ENCODE results near the gene EPN3. TPM values are rescaled to one million over a fixed set of nuclear protein-coding genes. Genes with fewer than 3 reads are reported as not detected.

Gene EPN3
- total RNA-seq, 1 experiment from 2014 or later: 53.2 TPM

GRCh38 chr17:50523208-50523607 lies 9.3 kb upstream of the EPN3 start:
- Mint-ChIP-seq H3K27me3 (ENCODE audit: insufficient read depth, unreplicated experiment) (no peaks in the 10 kb centered on the region), H3K4me1 (ENCODE audit: low read depth, unreplicated experiment) (peaks cover 26% of the 10 kb centered on the region), H3K4me3 (ENCODE audit: unreplicated experiment) (no peak overlapping the region), H3K27ac (ENCODE audit: unreplicated experiment) (peak overlapping the region; percentile 17), H3K9me3 (ENCODE audit: unreplicated experiment) (no peaks in the 10 kb centered on the region), H3K36me3 (ENCODE audit: insufficient read depth, unreplicated experiment) (no peaks in the 10 kb centered on the region)
- Histone ChIP-seq H3K27me3 (replicated peaks; ENCODE audit: control insufficient read depth, insufficient read depth, low read length) (no peaks in the 10 kb centered on the region), H3K9me3 (no peaks in the 10 kb centered on the region), H3K4me3 (ENCODE audit: low read depth, low read length) (no peak overlapping the region), H3K36me3 (ENCODE audit: control insufficient read depth, insufficient read depth, low read length) (no peaks in the 10 kb centered on the region), H3K4me1 (peaks cover 23% of the 10 kb centered on the region)
- peak in 1 of 2 experiments; percentile 60 for TF ChIP-seq CTCF (IDR thresholded peaks at IDR 0.05; ENCODE audit: insufficient read depth in 1 of 2, low read depth in 1 of 2, low read length in 1 of 2, severe bottlenecking in 1 of 2, unreplicated experiment in 1 of 2)
- peak; percentile 88 to 94 for DNase-seq
- intact Hi-C loops (cut with micrococcal nuclease; ENCODE audit: unreplicated experiment): loop anchor here (1.0 kb wide), 1 partner anchor 20 kb away; no protein-coding TSS in a partner anchor
- ChIA-PET CTCF (interaction anchor here (0.7 to 2.2 kb wide), 11 partner anchors 9 to 172 kb away, joined by 3 to 13 read pairs (median 4); partner anchors contain the start of gene EPN3), POLR2A (interaction anchor here (0.5 to 1.5 kb wide), 2 partner anchors 19 to 55 kb away, joined by 5 to 6 read pairs; partner anchors contain the start of gene CHAD)
- no TSS peak for BruUV-seq (replicated peaks)

DNA sequence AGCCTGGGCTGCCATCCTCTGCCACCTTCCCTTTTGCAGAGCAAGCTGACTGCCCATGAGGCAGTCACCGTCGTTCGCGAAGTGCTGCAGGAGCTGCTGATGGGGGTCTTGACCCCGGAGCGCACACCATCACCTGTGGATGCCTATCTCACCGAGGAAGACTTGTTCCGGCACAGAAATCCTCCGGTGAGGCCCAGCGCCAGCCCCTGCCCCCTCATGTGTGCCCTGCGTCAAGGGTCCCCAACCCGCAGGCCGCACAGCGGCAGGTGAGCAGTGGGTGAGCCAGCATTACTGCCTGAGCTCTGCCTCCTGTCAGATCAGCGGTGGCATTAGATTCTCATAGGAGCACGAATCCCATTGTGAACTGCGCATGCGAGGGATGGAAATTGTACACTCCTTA lies 7.7 kb upstream of the EPN3 start:
- no peak for TF ChIP-seq CTCF (IDR thresholded peaks at IDR 0.05; ENCODE audit: insufficient read depth in 1 of 2, low read depth in 1 of 2, low read length in 1 of 2, severe bottlenecking in 1 of 2, unreplicated experiment in 1 of 2)
- ChIA-PET POLR2A (no interaction called here), CTCF (interaction anchor here (0.9 to 1.3 kb wide), 3 partner anchors 18 to 101 kb away, joined by 3 to 9 read pairs (median 5); no protein-coding TSS in a partner anchor)
- intact Hi-C loops (cut with micrococcal nuclease; ENCODE audit: unreplicated experiment): no loop called here
- Histone ChIP-seq H3K4me3 (ENCODE audit: low read depth, low read length) (no peak overlapping the region), H3K9me3 (no peaks in the 10 kb centered on the region), H3K27me3 (replicated peaks; ENCODE audit: control insufficient read depth, insufficient read depth, low read length) (no peaks in the 10 kb centered on the region), H3K4me1 (peaks cover 23% of the 10 kb centered on the region), H3K36me3 (ENCODE audit: control insufficient read depth, insufficient read depth, low read length) (no peaks in the 10 kb centered on the region)
- peaks cover 26% of the 10 kb centered on the region for H3K4me1 Mint-ChIP-seq (ENCODE audit: low read depth, unreplicated experiment)
- H3K27me3 Mint-ChIP-seq (ENCODE audit: insufficient read depth, unreplicated experiment): no peaks in the 10 kb centered on the region
- no peak overlapping the region for H3K27ac Mint-ChIP-seq (ENCODE audit: unreplicated experiment)
- H3K9me3 Mint-ChIP-seq (ENCODE audit: unreplicated experiment): no peaks in the 10 kb centered on the region
- DNase-seq: no peak
- no peaks in the 10 kb centered on the region for H3K36me3 Mint-ChIP-seq (ENCODE audit: insufficient read depth, unreplicated experiment)
- H3K4me3 Mint-ChIP-seq (ENCODE audit: unreplicated experiment): no peak overlapping the region
- no TSS peak for BruUV-seq (replicated peaks)

DNA sequence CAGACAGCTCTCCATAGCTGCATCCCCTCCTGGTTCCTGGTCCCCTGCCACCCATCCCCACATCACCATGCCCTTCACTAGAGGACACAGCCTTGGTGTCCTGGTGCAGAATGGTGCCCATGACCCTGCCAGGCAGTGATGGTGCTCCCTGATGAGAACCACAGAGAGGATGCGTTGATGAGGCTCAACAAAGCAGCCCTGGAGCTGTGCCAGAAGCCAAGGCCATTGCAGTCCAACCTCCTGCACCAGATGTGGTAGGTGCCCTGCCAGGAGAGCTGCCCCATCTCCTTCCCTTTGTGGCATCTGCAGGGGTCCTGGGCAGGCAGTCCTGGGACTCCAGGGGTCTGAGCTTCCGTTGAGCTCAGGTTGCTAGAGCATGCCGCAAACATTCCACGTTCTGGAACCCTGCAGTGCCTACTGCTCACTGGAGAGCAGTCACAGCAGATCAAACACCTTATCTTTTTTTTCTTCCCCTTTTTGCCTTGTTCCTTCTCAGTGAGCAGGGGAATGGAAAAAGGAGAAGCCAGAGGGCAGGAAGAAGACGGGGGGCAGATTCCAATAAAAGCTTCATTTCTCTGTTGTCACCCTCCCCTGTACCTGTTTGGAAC lies 5.3 kb upstream of the EPN3 start:
- no TSS peak for BruUV-seq (replicated peaks)

More for the DNA sequence above, 5.3 kb upstream of the EPN3 start:
- Mint-ChIP-seq H3K27me3 (ENCODE audit: insufficient read depth, unreplicated experiment) (no peaks in the 10 kb centered on the region), H3K36me3 (ENCODE audit: insufficient read depth, unreplicated experiment) (no peaks in the 10 kb centered on the region), H3K4me3 (ENCODE audit: unreplicated experiment) (no peak overlapping the region), H3K9me3 (ENCODE audit: unreplicated experiment) (no peaks in the 10 kb centered on the region), H3K4me1 (ENCODE audit: low read depth, unreplicated experiment) (peaks cover 29% of the 10 kb centered on the region), H3K27ac (ENCODE audit: unreplicated experiment) (no peak overlapping the region)
- DNase-seq: no peak
- intact Hi-C loops (cut with micrococcal nuclease; ENCODE audit: unreplicated experiment): no loop called here
- ChIA-PET CTCF (no interaction called here), POLR2A (no interaction called here)
- H3K36me3 ChIP-seq (ENCODE audit: control insufficient read depth, insufficient read depth, low read length): no peaks in the 10 kb centered on the region
- H3K4me1 ChIP-seq: peaks cover 32% of the 10 kb centered on the region
- no peak for TF ChIP-seq CTCF (IDR thresholded peaks at IDR 0.05; ENCODE audit: insufficient read depth in 1 of 2, low read depth in 1 of 2, low read length in 1 of 2, severe bottlenecking in 1 of 2, unreplicated experiment in 1 of 2)
- H3K9me3 ChIP-seq: no peaks in the 10 kb centered on the region
- no peak overlapping the region for H3K4me3 ChIP-seq (ENCODE audit: low read depth, low read length)
- no peaks in the 10 kb centered on the region for H3K27me3 ChIP-seq (replicated peaks; ENCODE audit: control insufficient read depth, insufficient read depth, low read length)

Measured in Caco-2 (cell line).